Left colon (tissue), 2 donors: ENCODE results near the gene MPPED1. TPM values are rescaled to one million over a fixed set of nuclear protein-coding genes. Genes with fewer than 3 reads are reported as not detected.

Experiments
- ATAC-seq: fragments of 200-7000 bp; cut with Tn5 transposase; one replicate; pipeline ENCODE4 v1.9.1; 2020; ENCODE audit warnings: mild to moderate bottlenecking, moderate library complexity
- DNase-seq, 2 donors: peaks; one replicate each; pipeline ENCODE4 v3.0.0-alpha.2; 2020
- intact Hi-C, 2 donors: fragments of 100-400 bp; cut with DNase I in 1 of 2; cut with micrococcal nuclease in 1 of 2; formaldehyde crosslinking; loops; one replicate each; pipeline versions ENCODE4 v1.11.2 to v1.14.0; 2022; cut with DNase I, micrococcal nuclease
- total RNA-seq, 2 donors: library from RNA; stranded (reverse); fragmentation: NEBNext Ultra II Directional; extraction: Animal tissue kit (Norgen Biotek cat#: 25700); gene quantifications; one replicate each; pipeline ENCODE4 v1.2.1, GENCODE V29; 2021
- donor health status: DM: no; HTN: no; CAD: no.
- donor health status: DM: yes; HTN: yes; CAD: no.

MPPED1 gene
- total RNA-seq, 2 donors from 2014 or later, result not detected

- DNase-seq (no peak), ATAC-seq (no peak)
- intact Hi-C loops, result no loop called here
These were observed 21.6 kb upstream of the MPPED1 start for GRCh38 chr22:43390166-43390565.

GRCh38 chr22:43390872-43391271 lies 20.9 kb upstream of the MPPED1 start:
- DNase-seq, result no peak
- ATAC-seq, result no peak
- intact Hi-C loops, result no loop called here

- intact Hi-C loops, result no loop called here
- no peak for ATAC-seq
These were observed 20.5 kb upstream of the MPPED1 start for GRCh38 chr22:43391306-43391705.

GRCh38 chr22:43392385-43392989 lies 19.3 kb upstream of the MPPED1 start:
- ATAC-seq, result no peak
- no peak for DNase-seq
- intact Hi-C loops, result no loop called here

More at GRCh38 chr22:43391306-43391705, 20.5 kb upstream of the MPPED1 start:
- no peak for DNase-seq

GRCh38 chr22:43393132-43393843 lies 18.5 kb upstream of the MPPED1 start:
- no peak for ATAC-seq
- no peak for DNase-seq
- intact Hi-C loops, result no loop called here

GRCh38 chr22:43393844-43394474 lies 17.9 kb upstream of the MPPED1 start:
- no peak for DNase-seq
- ATAC-seq, result no peak
- intact Hi-C loops, result no loop called here

GRCh38 chr22:43395086-43395695 lies 16.6 kb upstream of the MPPED1 start:
- no peak for DNase-seq
- no peak for ATAC-seq
- intact Hi-C loops, result no loop called here

GRCh38 chr22:43396321-43396933 lies 15.4 kb upstream of the MPPED1 start:
- ATAC-seq, result no peak
- intact Hi-C loops, result no loop called here

GRCh38 chr22:43396934-43397457 lies 14.8 kb upstream of the MPPED1 start:
- ATAC-seq (no peak), DNase-seq (no peak)
- intact Hi-C loops, result no loop called here

More at GRCh38 chr22:43396321-43396933, 15.4 kb upstream of the MPPED1 start:
- DNase-seq, result no peak

GRCh38 chr22:43397766-43398165 lies 14.0 kb upstream of the MPPED1 start:
- intact Hi-C loops, result no loop called here
- ATAC-seq, result no peak
- no peak for DNase-seq

- DNase-seq, result no peak
- ATAC-seq, result no peak
- intact Hi-C loops, result no loop called here
These were observed 13.6 kb upstream of the MPPED1 start for GRCh38 chr22:43398246-43398645.

GRCh38 chr22:43398910-43399309 lies 12.9 kb upstream of the MPPED1 start:
- intact Hi-C loops, result no loop called here
- ATAC-seq (no peak), DNase-seq (no peak)

- no peak for ATAC-seq
- no peak for DNase-seq
- intact Hi-C loops, result no loop called here
These were observed 12.4 kb upstream of the MPPED1 start for GRCh38 chr22:43399338-43399979.

GRCh38 chr22:43399980-43400358 lies 11.8 kb upstream of the MPPED1 start:
- no peak for DNase-seq
- no peak for ATAC-seq
- intact Hi-C loops, result no loop called here

- intact Hi-C loops, result no loop called here
- ATAC-seq, result no peak
- no peak for DNase-seq
These were observed 11.4 kb upstream of the MPPED1 start for GRCh38 chr22:43400449-43400848.

- intact Hi-C loops, result no loop called here
- no peak for ATAC-seq
- no peak for DNase-seq
These were observed 10.6 kb upstream of the MPPED1 start for GRCh38 chr22:43401233-43401632.

- intact Hi-C loops, result no loop called here
- ATAC-seq (no peak), DNase-seq (no peak)
These were observed 10.2 kb upstream of the MPPED1 start for GRCh38 chr22:43401661-43402060.

- DNase-seq (no peak), ATAC-seq (no peak)
- intact Hi-C loops, result no loop called here
These were observed 9.7 kb upstream of the MPPED1 start for GRCh38 chr22:43402128-43402527.
